ENCODE measurements around the gene CERS2. TPM values are rescaled to one million over a fixed set of nuclear protein-coding genes. Genes with fewer than 3 reads are reported as not detected.

The CERS2 gene
- total RNA-seq, 1 experiment from 2014 or later = 113 TPM

- Histone ChIP-seq H2AFZ (no peak overlapping the region), H3K4me2 (no peak overlapping the region), H3K27ac (no peak overlapping the region), H3F3A (ENCODE audit: insufficient read depth, low read depth) (peaks cover 14% of the 10 kb centered on the region), H3K36me3 (ENCODE audit: low read depth) (peaks cover 19% of the 10 kb centered on the region), H3K4me3 (no peak overlapping the region), H3K9me3 (ENCODE audit: insufficient read depth, low read depth) (no peaks in the 10 kb centered on the region), H3K4me1 (replicated peaks; ENCODE audit: insufficient read depth) (peaks cover 25% of the 10 kb centered on the region), H3K27me3 (ENCODE audit: insufficient read depth, low read depth) (no peaks in the 10 kb centered on the region), H4K20me1 (ENCODE audit: insufficient read depth) (0 out of 2 replicates have a peak, but pooled peaks cover 8% of the 10 kb centered on the region), H3K79me2 (ENCODE audit: low read depth) (peaks cover 48% of the 10 kb centered on the region), H3K9me2 (ENCODE audit: insufficient read depth) (no peaks in the 10 kb centered on the region)
- POLR2A ChIA-PET (ENCODE audit: unreplicated experiment) = interaction anchor here (0.5 to 0.6 kb wide), 2 partner anchors 36 to 332 kb away, joined by 3 to 6 read pairs; no protein-coding TSS in a partner anchor
- DNase-seq = no peak
- BruUV-seq (replicated peaks) = no TSS peak
- intact Hi-C loops (cut with micrococcal nuclease; ENCODE audit: unreplicated experiment) = loop anchor here (10.0 kb wide), 2 partner anchors 345 to 715 kb away; partner anchors contain the start of genes CA14 and ENSA
- no peak for TF ChIP-seq EZH2 (IDR thresholded peaks at IDR 0.05; ENCODE audit: low read depth)
- no peak for TF ChIP-seq CTCF (conservative IDR thresholded peaks at IDR 0.05)
- CTCF ChIA-PET = interaction anchor here (0.7 kb wide), 1 partner anchor 282 kb away, joined by 6 read pairs; no protein-coding TSS in a partner anchor
Measured at GRCh38 chr1:150969626-150970025, 5.0 kb downstream of the CERS2 start.

- Histone ChIP-seq H3K36me3 (ENCODE audit: low read depth) (peaks cover 28% of the 10 kb centered on the region), H3K4me3 (no peak overlapping the region), H4K20me1 (ENCODE audit: insufficient read depth) (0 out of 2 replicates have a peak, but pooled peaks cover 8% of the 10 kb centered on the region), H3K27ac (no peak overlapping the region), H2AFZ (no peak overlapping the region), H3K4me2 (no peak overlapping the region), H3K27me3 (ENCODE audit: insufficient read depth, low read depth) (no peaks in the 10 kb centered on the region), H3K9me2 (ENCODE audit: insufficient read depth) (no peaks in the 10 kb centered on the region), H3F3A (ENCODE audit: insufficient read depth, low read depth) (peaks cover 21% of the 10 kb centered on the region), H3K9me3 (ENCODE audit: insufficient read depth, low read depth) (no peaks in the 10 kb centered on the region), H3K79me2 (ENCODE audit: low read depth) (peaks cover 42% of the 10 kb centered on the region), H3K4me1 (replicated peaks; ENCODE audit: insufficient read depth) (peaks cover 23% of the 10 kb centered on the region)
- no TSS peak for BruUV-seq (replicated peaks)
- ChIA-PET CTCF (interaction anchor here (0.5 kb wide), 2 partner anchors 144 to 723 kb away, joined by 3 to 8 read pairs; no protein-coding TSS in a partner anchor), POLR2A (ENCODE audit: unreplicated experiment) (interaction anchor here (0.6 kb wide), 1 partner anchor 11 kb away, joined by 16 read pairs; no protein-coding TSS in a partner anchor)
- intact Hi-C loops (cut with micrococcal nuclease; ENCODE audit: unreplicated experiment) = no loop called here
- no peak for TF ChIP-seq CTCF (conservative IDR thresholded peaks at IDR 0.05)
- no peak for TF ChIP-seq EZH2 (IDR thresholded peaks at IDR 0.05; ENCODE audit: low read depth)
- DNase-seq = no peak
Measured at GRCh38 chr1:150968491-150968890, 6.1 kb downstream of the CERS2 start.

GRCh38 chr1:150967936-150968335 is 6.7 kb downstream of the CERS2 start:
- no peak overlapping the region for H3K4me2 ChIP-seq
- no peak for DNase-seq
- H3K4me3 ChIP-seq = no peak overlapping the region
- TF ChIP-seq CTCF (conservative IDR thresholded peaks at IDR 0.05) (no peak), EZH2 (IDR thresholded peaks at IDR 0.05; ENCODE audit: low read depth) (no peak)
- ChIA-PET CTCF (interaction anchor here (0.5 kb wide), 1 partner anchor 144 kb away, joined by 3 read pairs; no protein-coding TSS in a partner anchor), POLR2A (ENCODE audit: unreplicated experiment) (interaction anchor here (0.6 kb wide), 1 partner anchor 10 kb away, joined by 16 read pairs; no protein-coding TSS in a partner anchor)
- H3K9me2 ChIP-seq (ENCODE audit: insufficient read depth) = no peaks in the 10 kb centered on the region
- intact Hi-C loops (cut with micrococcal nuclease; ENCODE audit: unreplicated experiment) = no loop called here
- H3K27ac ChIP-seq = no peak overlapping the region
- no peaks in the 10 kb centered on the region for H3K9me3 ChIP-seq (ENCODE audit: insufficient read depth, low read depth)
- peaks cover 22% of the 10 kb centered on the region for H3F3A ChIP-seq (ENCODE audit: insufficient read depth, low read depth)
- no TSS peak for BruUV-seq (replicated peaks)
- H3K4me1 ChIP-seq (replicated peaks; ENCODE audit: insufficient read depth) = peaks cover 18% of the 10 kb centered on the region
- H2AFZ ChIP-seq = no peak overlapping the region
- peaks cover 36% of the 10 kb centered on the region for H3K79me2 ChIP-seq (ENCODE audit: low read depth)
- 0 out of 2 replicates have a peak, but pooled peaks cover 5% of the 10 kb centered on the region for H4K20me1 ChIP-seq (ENCODE audit: insufficient read depth)
- H3K36me3 ChIP-seq (ENCODE audit: low read depth) = peaks cover 28% of the 10 kb centered on the region
- no peaks in the 10 kb centered on the region for H3K27me3 ChIP-seq (ENCODE audit: insufficient read depth, low read depth)

All from PC-9 (cell line).